K562 (cell line): ENCODE data around the gene NLRC3.
A peak's percentile ranks its signal among the peaks of the same experiment; 100 is the strongest.

Experiments used
- CEBPB ChIP-seq: fragments of 450-650 bp; IDR thresholded peaks from 2 replicates; pipeline ENCODE4 v1.6.1; 2016; ENCODE audit warnings: missing genetic modification characterization, missing compliant biosample characterization
- KDM5B ChIP-seq: fragments of 200-600 bp; sonication (generic); IDR thresholded peaks from 2 replicates; pipeline ENCODE4 v1.6.1; 2012; ENCODE audit warnings: low read depth, mild to moderate bottlenecking, moderate library complexity, low read length, control low read depth, inconsistent platforms; ENCODE audit not compliant: insufficient replicate concordance
- RFX5 ChIP-seq: IDR thresholded peaks from 2 replicates; pipeline ENCODE4 v1.6.1; 2011; ENCODE audit warnings: low read depth, mild to moderate bottlenecking, improper control_type of control experiment, low read length
- TCF7L2 ChIP-seq: fragments of 150-350 bp; IDR thresholded peaks from 2 replicates; pipeline ENCODE4 v1.6.1; 2016; ENCODE audit warnings: low read depth, mild to moderate bottlenecking, low read length, moderate library complexity
- ZKSCAN8 ChIP-seq: fragments of 200-800 bp; sonication (Bioruptor generic); IDR thresholded peaks from 2 replicates; pipeline ENCODE4 v1.6.1; 2016; ENCODE audit warnings: missing genetic modification characterization, missing compliant biosample characterization
- TF ChIP-seq, protein P1 (sequence below): sonication (generic); IDR thresholded peaks from 2 replicates; pipeline ENCODE4 v1.6.1; 2016
- TF ChIP-seq, protein P2 (sequence below): sonication (generic); formaldehyde crosslinking; IDR thresholded peaks from 2 replicates; pipeline ENCODE4 v1.8.1; 2023; ENCODE audit warnings: mild to moderate bottlenecking, missing genetic modification reagents, moderate library complexity

GRCh38 chr16:3546986-3547682, 30.1 kb downstream of the NLRC3 start:
- TF ChIP-seq KDM5B (no peak), CEBPB (tag) (peak; percentile 74), RFX5 (no peak), TCF7L2 (no peak), ZKSCAN8 (CRISPR knock-in tag) (no peak)
- TF ChIP-seq, protein P1, sequence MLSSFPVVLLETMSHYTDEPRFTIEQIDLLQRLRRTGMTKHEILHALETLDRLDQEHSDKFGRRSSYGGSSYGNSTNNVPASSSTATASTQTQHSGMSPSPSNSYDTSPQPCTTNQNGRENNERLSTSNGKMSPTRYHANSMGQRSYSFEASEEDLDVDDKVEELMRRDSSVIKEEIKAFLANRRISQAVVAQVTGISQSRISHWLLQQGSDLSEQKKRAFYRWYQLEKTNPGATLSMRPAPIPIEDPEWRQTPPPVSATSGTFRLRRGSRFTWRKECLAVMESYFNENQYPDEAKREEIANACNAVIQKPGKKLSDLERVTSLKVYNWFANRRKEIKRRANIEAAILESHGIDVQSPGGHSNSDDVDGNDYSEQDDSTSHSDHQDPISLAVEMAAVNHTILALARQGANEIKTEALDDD: no peak
- TF ChIP-seq, protein P2, sequence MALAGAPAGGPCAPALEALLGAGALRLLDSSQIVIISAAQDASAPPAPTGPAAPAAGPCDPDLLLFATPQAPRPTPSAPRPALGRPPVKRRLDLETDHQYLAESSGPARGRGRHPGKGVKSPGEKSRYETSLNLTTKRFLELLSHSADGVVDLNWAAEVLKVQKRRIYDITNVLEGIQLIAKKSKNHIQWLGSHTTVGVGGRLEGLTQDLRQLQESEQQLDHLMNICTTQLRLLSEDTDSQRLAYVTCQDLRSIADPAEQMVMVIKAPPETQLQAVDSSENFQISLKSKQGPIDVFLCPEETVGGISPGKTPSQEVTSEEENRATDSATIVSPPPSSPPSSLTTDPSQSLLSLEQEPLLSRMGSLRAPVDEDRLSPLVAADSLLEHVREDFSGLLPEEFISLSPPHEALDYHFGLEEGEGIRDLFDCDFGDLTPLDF (CRISPR knock-in tag): no peak
